ENCODE data around the gene EZH2.

DNA sequence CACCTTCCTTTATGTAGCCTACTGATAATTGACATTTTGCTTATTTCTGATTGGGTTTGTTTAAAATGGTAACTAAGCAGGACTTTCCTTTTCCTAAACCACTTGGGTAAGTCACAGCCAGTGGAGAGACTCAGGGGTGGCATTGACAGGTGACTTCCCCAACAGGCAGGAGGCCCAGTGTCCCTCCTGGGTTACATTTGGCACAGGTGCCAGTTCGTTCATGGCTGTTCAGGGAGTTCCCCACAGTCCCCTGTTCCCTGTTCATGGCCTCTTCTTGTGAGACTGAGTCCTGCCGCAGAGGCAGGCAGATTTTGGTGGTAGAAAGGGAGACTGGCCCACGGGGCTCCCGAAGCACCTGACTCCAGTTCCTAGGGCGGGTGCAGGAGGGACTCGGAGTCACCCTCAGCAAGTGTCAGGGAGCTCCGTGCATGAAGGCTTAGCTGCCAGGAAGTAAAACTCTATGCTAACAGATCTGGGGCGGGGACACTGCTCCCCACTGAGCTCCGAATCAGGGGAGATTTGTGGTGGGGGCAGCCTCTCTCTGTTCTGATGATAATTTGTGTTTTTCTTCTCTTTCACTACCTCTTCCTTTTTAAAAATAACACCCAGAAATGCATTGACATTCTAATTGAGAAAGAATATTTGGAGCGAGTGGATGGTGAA, 84.1 kb downstream of the EZH2 start:
- no peak for TF ChIP-seq SIN3A (IDR thresholded peaks at IDR 0.05; ENCODE audit: borderline replicate concordance, insufficient read depth, low read length)
- no peak for TF ChIP-seq POLR2AphosphoS5 (IDR thresholded peaks at IDR 0.05; ENCODE audit: low read depth, low read length)
- TF ChIP-seq TAF1 (IDR thresholded peaks at IDR 0.05; ENCODE audit: borderline replicate concordance, insufficient read depth, low read length), result no peak
